GM12878 (cell line): ENCODE results near the gene ZBTB7B. TPM values are rescaled to one million over a fixed set of nuclear protein-coding genes. Genes with fewer than 3 reads are reported as not detected.
A peak's percentile ranks its signal among the peaks of the same experiment; 100 is the strongest.
"Not testable (repeated sequence)": the region's sequence is repeated elsewhere in the genome, so short reads cannot be mapped to it uniquely, and the experiment has no call there.

ENCODE experiments used
- ATAC-seq: fragments of 200-7000 bp; cut with Tn5 transposase; 3 replicates; pipeline ENCODE4 v1.9.1; 2020; ENCODE audit warnings: mild to moderate bottlenecking, moderate library complexity
- BruUV-seq: library from RNA; stranded (reverse); fragments of 400-500 nt; replicated peaks from 2 replicates; lab custom pipeline; 2021; lab: Mats Ljungman, UMichigan
- CTCF ChIA-PET: fragments of 300-600 bp; sonication (Branson Sonifier 250); formaldehyde crosslinking; extraction: SDS; loops from one replicate; lab custom pipeline; 2021; ENCODE audit warnings: inconsistent platforms; lab: Yijun Ruan, JAX
- POLR2A ChIA-PET: fragments of 350-600 bp; formaldehyde crosslinking; extraction: SDS; loops from one replicate; lab custom pipeline; 2021; ENCODE audit warnings: inconsistent platforms; lab: Charles Lee
- RAD21 ChIA-PET: fragments of 300-600 bp; sonication (Branson Sonifier 250); formaldehyde crosslinking; loops from one replicate; lab custom pipeline; 2023; ENCODE audit warnings: antibody characterized with exemption; ENCODE audit not compliant: unreplicated experiment; lab: Charles Lee
- SMC1A ChIA-PET: fragments of 300-600 bp; sonication (Branson Sonifier 250); formaldehyde crosslinking; loops from one replicate; lab custom pipeline; 2023; ENCODE audit not compliant: unreplicated experiment, uncharacterized antibody; lab: Charles Lee
- DNase-seq: peaks from one replicate; pipeline ENCODE4 v3.0.0-alpha.2; 2011; ENCODE audit warnings: low read depth, low spot score
- FAIRE-seq: peaks from 3 replicates; lab custom pipeline; 2011; peaks lifted over from hg19 to GRCh38; lab: Jason Lieb, UNC
- H2AFZ ChIP-seq: 2 replicates; pipeline ENCODE4 v1.6.0; 2011; ENCODE audit warnings: low read depth, low read length, control low read depth; ENCODE audit not compliant: control insufficient read depth
- H3K27ac ChIP-seq: 2 replicates; pipeline ENCODE4 v1.5.1; 2011; ENCODE audit warnings: control low read depth; ENCODE audit not compliant: control insufficient read depth, insufficient read depth
- H3K27me3 ChIP-seq, 2 experiments: replicated peaks in 1 of 2; 2 replicates each; pipeline versions ENCODE4 v1.6.0 to v1.6.1; 2011; ENCODE audit warnings: low read length in 1 of 2; ENCODE audit not compliant: control insufficient read depth in 2 of 2, insufficient read depth in 2 of 2
- H3K36me3 ChIP-seq, 2 experiments: 2 replicates each; pipeline ENCODE4 v1.5.1; 2011; ENCODE audit warnings: low read length in 1 of 2; ENCODE audit not compliant: control insufficient read depth in 2 of 2, insufficient read depth in 2 of 2
- H3K4me1 ChIP-seq: 2 replicates; pipeline ENCODE4 v1.6.1; 2011; ENCODE audit warnings: mild to moderate bottlenecking, low read length, moderate library complexity, mixed read lengths; ENCODE audit not compliant: control insufficient read depth, insufficient read depth
- H3K4me2 ChIP-seq: 2 replicates; pipeline ENCODE4 v1.6.0; 2011; ENCODE audit warnings: control low read depth; ENCODE audit not compliant: control insufficient read depth, insufficient read depth
- H3K4me3 ChIP-seq: fragments of 200-600 bp; sonication (generic); 2 replicates; pipeline ENCODE4 v1.5.1; 2016
- H3K79me2 ChIP-seq: 2 replicates; pipeline ENCODE4 v1.6.0; 2011; ENCODE audit warnings: low read length; ENCODE audit not compliant: control insufficient read depth, insufficient read depth
- H3K9ac ChIP-seq: 2 replicates; pipeline ENCODE4 v1.8.0; 2011; ENCODE audit warnings: low read length, control low read depth, mixed read lengths; ENCODE audit not compliant: control insufficient read depth, insufficient read depth
- H3K9me3 ChIP-seq: replicated peaks from 3 replicates; pipeline ENCODE4 v1.5.1; 2011; ENCODE audit warnings: mild to moderate bottlenecking, low read length; ENCODE audit not compliant: control insufficient read depth, insufficient read depth
- H4K20me1 ChIP-seq: 2 replicates; pipeline ENCODE4 v1.6.0; 2011; ENCODE audit not compliant: control insufficient read depth, insufficient read depth
- NFIC ChIP-seq: IDR thresholded peaks from 2 replicates; pipeline ENCODE4 v1.6.1; 2012; ENCODE audit warnings: low read depth, mild to moderate bottlenecking, inconsistent platforms, low read length, moderate library complexity
- STAT1 ChIP-seq: fragments of 450-650 bp; conservative IDR thresholded peaks from 2 replicates; pipeline ENCODE4 v1.6.1; 2014; ENCODE audit warnings: antibody characterized with exemption, mild to moderate bottlenecking
- SUZ12 ChIP-seq: fragments of 200-600 bp; sonication (generic); IDR thresholded peaks from one replicate; pipeline ENCODE4 v1.6.1; 2018; ENCODE audit warnings: antibody characterized with exemption, mild to moderate bottlenecking; ENCODE audit not compliant: unreplicated experiment
- ZNF207 ChIP-seq: fragments of 450-650 bp; IDR thresholded peaks from 2 replicates; pipeline ENCODE4 v1.6.1; 2014; ENCODE audit warnings: antibody characterized with exemption, mild to moderate bottlenecking, borderline replicate concordance
- WGBS: methylation state at CpG from one replicate; pipeline ENCODE4 v1.1.6; 2016; ENCODE audit warnings: low lambda C conversion rate; ENCODE audit not compliant: insufficient replicate concordance, insufficient coverage; ENCODE audit errors: missing lambda C conversion rate; 5-methylcytosine and 5-hydroxymethylcytosine counted together
- in situ Hi-C: fragments of 300-500 bp; cut with MboI; formaldehyde crosslinking; loops from 9 replicates; pipeline ENCODE4 v1.14.3; 2018; ENCODE audit warnings: mixed read lengths
- intact Hi-C: fragments of 100-400 bp; cut with micrococcal nuclease; formaldehyde crosslinking; loops from one replicate; pipeline ENCODE4 v1.14.2; 2022; ENCODE audit not compliant: unreplicated experiment
- polyA plus RNA-seq, 11 experiments: library from polyadenylated mRNA; depleted of rRNA in 4 of 11; unstranded in 6 of 11; stranded (reverse) in 5 of 11; fragments of >200 nt; fragmentation: Nextera tagmentation in 4 of 11; fragmentation: Illumina TruSeq in 1 of 11; extraction: Ambion mirVana in 4 of 11; extraction: Trizol in 1 of 11; gene quantifications; 1 replicate in 1 of 11; 2 replicates in 10 of 11; pipeline versions ENCODE4 v1.2.1 to v1.2.3, GENCODE V29; 2011 to 2016; ENCODE audit warnings: inconsistent platforms in 2 of 11, missing spikeins in 2 of 11, low read depth in 1 of 11
- total RNA-seq, 4 experiments: library from RNA; depleted of rRNA in 3 of 4; stranded (reverse); fragments of >200 nt in 3 of 4; fragmentation: Illumina TruSeq in 1 of 4; extraction: Trizol in 1 of 4; gene quantifications; 2 replicates each; pipeline versions ENCODE4 v1.2.1 to v1.2.3, GENCODE V29; 2013 to 2021
- TF ChIP-seq, protein P1 (sequence below): fragments of 150-350 bp; IDR thresholded peaks from 2 replicates; pipeline ENCODE4 v1.6.1; 2016; ENCODE audit warnings: low read depth, low read length
- TF ChIP-seq, protein P2 (sequence below), 3 experiments: IDR thresholded peaks in 2 of 3; conservative IDR thresholded peaks in 1 of 3; 2 replicates each; pipeline ENCODE4 v1.5.1; 2011; ENCODE audit warnings: low read depth in 3 of 3, low read length in 3 of 3, mild to moderate bottlenecking in 3 of 3, control low read depth in 2 of 3, moderate library complexity in 2 of 3, inconsistent platforms in 1 of 3, mixed read lengths in 1 of 3; ENCODE audit not compliant: control insufficient read depth in 2 of 3, insufficient read depth in 1 of 3; ENCODE audit errors: extremely low read depth in 1 of 3

Gene ZBTB7B
- total and polyA plus RNA-seq, 10 of the 15 experiments (the other 5 are each of a cell fraction or from before 2014, with no cell fraction given), result 0.11 to 44.9 (median 11.3) TPM

DNA sequence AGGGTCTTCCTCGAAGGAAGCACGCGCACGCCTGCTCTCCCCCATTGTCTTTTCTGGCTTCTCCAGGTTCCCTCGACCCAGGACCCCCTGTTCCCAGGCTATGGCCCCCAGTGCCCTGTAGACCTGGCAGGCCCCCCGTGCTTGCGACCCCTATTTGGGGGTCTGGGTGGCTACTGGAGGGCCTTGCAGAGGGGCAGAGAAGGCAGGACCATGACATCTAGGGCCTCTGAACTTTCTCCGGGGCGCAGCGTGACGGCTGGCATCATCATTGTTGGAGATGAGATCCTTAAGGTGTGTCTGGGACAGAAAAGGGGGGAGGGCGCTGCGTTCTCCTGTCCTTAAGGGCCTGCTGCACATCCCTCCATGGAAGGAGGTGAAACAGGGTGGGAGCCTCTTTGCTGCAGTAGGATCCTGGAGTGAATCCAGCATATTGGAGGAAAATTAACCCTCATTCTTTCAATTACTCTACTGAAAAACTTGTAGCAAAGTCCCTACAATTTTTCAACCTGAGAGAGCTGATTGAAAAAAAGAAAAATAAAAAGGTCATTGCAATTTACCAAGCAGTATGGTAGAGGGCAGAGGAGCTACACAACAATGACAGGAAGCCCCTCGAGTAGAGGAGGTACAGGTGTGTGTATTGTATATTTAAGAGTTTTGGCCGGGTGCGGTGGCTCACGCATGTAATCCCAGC lies 18.7 kb upstream of the ZBTB7B start:
- no peak overlapping the region for H2AFZ ChIP-seq
- peaks cover 12 to 20% of the 10 kb centered on the region in 2 experiments for H3K36me3 ChIP-seq
- in situ Hi-C loops (no loop called here), intact Hi-C loops (loop anchor here (2.0 kb wide), 2 partner anchors 15 to 33 kb away; no protein-coding TSS in a partner anchor)
- peak overlapping the region; percentile 83 for H3K4me2 ChIP-seq
- peak overlapping the region; percentile 96 for H3K4me3 ChIP-seq
- peak overlapping the region; percentile 52 for H3K27ac ChIP-seq
- H4K20me1 ChIP-seq, result no peaks in the 10 kb centered on the region
- no peak for ATAC-seq
- DNase-seq, result no peak
- no TSS peak for BruUV-seq
- ChIA-PET POLR2A (interaction anchor here (0.7 to 3.0 kb wide), 17 partner anchors 9 to 49 kb away, joined by 3 to 17 read pairs (median 6); partner anchors contain the start of genes CKS1B, DCST1, DCST2 and LENEP), RAD21 (interaction anchor here (0.7 to 3.0 kb wide), 13 partner anchors 10 to 118 kb away, joined by 3 to 24 read pairs (median 4); partner anchors contain the start of genes LENEP, PBXIP1 and SHC1)
- no peaks in the 10 kb centered on the region for H3K27me3 ChIP-seq
- WGBS, result 2% methylated on average over 17 of the region's 17 CpGs
- peaks cover 6% of the 10 kb centered on the region for H3K4me1 ChIP-seq
- no peak for FAIRE-seq
- TF ChIP-seq SUZ12 (no peak), STAT1 (no peak), NFIC (no peak), ZNF207 (no peak)
- TF ChIP-seq, protein P1, sequence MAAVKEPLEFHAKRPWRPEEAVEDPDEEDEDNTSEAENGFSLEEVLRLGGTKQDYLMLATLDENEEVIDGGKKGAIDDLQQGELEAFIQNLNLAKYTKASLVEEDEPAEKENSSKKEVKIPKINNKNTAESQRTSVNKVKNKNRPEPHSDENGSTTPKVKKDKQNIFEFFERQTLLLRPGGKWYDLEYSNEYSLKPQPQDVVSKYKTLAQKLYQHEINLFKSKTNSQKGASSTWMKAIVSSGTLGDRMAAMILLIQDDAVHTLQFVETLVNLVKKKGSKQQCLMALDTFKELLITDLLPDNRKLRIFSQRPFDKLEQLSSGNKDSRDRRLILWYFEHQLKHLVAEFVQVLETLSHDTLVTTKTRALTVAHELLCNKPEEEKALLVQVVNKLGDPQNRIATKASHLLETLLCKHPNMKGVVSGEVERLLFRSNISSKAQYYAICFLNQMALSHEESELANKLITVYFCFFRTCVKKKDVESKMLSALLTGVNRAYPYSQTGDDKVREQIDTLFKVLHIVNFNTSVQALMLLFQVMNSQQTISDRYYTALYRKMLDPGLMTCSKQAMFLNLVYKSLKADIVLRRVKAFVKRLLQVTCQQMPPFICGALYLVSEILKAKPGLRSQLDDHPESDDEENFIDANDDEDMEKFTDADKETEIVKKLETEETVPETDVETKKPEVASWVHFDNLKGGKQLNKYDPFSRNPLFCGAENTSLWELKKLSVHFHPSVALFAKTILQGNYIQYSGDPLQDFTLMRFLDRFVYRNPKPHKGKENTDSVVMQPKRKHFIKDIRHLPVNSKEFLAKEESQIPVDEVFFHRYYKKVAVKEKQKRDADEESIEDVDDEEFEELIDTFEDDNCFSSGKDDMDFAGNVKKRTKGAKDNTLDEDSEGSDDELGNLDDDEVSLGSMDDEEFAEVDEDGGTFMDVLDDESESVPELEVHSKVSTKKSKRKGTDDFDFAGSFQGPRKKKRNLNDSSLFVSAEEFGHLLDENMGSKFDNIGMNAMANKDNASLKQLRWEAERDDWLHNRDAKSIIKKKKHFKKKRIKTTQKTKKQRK, result no peak
- TF ChIP-seq, protein P2, sequence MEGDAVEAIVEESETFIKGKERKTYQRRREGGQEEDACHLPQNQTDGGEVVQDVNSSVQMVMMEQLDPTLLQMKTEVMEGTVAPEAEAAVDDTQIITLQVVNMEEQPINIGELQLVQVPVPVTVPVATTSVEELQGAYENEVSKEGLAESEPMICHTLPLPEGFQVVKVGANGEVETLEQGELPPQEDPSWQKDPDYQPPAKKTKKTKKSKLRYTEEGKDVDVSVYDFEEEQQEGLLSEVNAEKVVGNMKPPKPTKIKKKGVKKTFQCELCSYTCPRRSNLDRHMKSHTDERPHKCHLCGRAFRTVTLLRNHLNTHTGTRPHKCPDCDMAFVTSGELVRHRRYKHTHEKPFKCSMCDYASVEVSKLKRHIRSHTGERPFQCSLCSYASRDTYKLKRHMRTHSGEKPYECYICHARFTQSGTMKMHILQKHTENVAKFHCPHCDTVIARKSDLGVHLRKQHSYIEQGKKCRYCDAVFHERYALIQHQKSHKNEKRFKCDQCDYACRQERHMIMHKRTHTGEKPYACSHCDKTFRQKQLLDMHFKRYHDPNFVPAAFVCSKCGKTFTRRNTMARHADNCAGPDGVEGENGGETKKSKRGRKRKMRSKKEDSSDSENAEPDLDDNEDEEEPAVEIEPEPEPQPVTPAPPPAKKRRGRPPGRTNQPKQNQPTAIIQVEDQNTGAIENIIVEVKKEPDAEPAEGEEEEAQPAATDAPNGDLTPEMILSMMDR (IDR thresholded peaks at IDR 0.05 in 2 of 3, conservative IDR thresholded peaks at IDR 0.05 in 1 of 3; ENCODE audit: control insufficient read depth in 2 of 3, extremely low read depth in 1 of 3, insufficient read depth in 1 of 3, low read depth in 3 of 3, low read length in 3 of 3), result peak in 1 of 3 experiments; percentile 11; a peak in 1 of 6 replicates
- TF ChIP-seq, all 136 proteins: peak for 1
- H3K79me2 ChIP-seq, result peaks cover 22% of the 10 kb centered on the region
- CTCF ChIA-PET, result interaction anchor here (0.6 to 20.6 kb wide), 16 partner anchors 9 to 962 kb away, joined by 3 to 226 read pairs (median 5); partner anchors contain the start of genes CKS1B, LENEP, PBXIP1 and PMVK
- peak overlapping the region; percentile 91 for H3K9ac ChIP-seq
- H3K9me3 ChIP-seq, result no peaks in the 10 kb centered on the region
- SMC1A ChIA-PET, result interaction anchor here (0.6 to 6.5 kb wide), 17 partner anchors 10 to 804 kb away, joined by 3 to 69 read pairs (median 4); partner anchors contain the start of genes CKS1B, LENEP, PBXIP1 and PYGO2

DNA sequence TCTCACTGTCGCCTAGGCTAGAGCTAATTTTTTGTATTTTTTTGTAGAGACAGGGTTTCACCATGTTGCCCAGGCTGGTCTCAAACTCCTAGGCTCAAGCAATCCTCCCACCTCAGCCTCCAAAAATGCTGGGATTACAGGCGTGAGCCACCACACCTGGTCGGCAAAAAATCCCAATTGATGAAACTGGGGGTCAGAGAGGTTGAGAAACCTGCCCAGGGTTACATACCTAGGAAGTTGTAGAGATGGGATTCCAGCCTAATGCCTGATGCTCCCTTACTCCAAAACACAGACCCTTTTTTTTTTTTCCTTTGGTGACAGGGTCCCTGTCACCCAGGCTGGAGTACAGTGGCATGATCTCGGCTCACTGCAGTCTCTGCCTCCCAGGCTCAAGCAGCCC lies 15.9 kb upstream of the ZBTB7B start:
- FAIRE-seq, in situ Hi-C loops, H3K4me2 ChIP-seq, H2AFZ ChIP-seq, intact Hi-C loops, H3K4me1 ChIP-seq, BruUV-seq, H3K27ac ChIP-seq, H3K27me3 ChIP-seq, ATAC-seq, H3K9me3 ChIP-seq, H3K4me3 ChIP-seq, H4K20me1 ChIP-seq, DNase-seq, H3K9ac ChIP-seq: not testable (repeated sequence)
- Histone ChIP-seq H3K36me3 (peaks cover 15 to 17% of the 10 kb centered on the region in 2 experiments; a peak in 3 of 4 replicates), H3K79me2 (peaks cover 22% of the 10 kb centered on the region)
- RAD21 ChIA-PET, result interaction anchor here (1.7 kb wide), 1 partner anchor 31 kb away, joined by 5 read pairs; no protein-coding TSS in a partner anchor
- POLR2A ChIA-PET, result interaction anchor here (0.6 kb wide), 1 partner anchor 9 kb away, joined by 3 read pairs; no protein-coding TSS in a partner anchor
- SMC1A ChIA-PET, result interaction anchor here (6.5 kb wide), 1 partner anchor 10 kb away, joined by 69 read pairs; the partner anchor contains the start of gene LENEP
- CTCF ChIA-PET, result interaction anchor here (0.5 to 20.6 kb wide), 3 partner anchors 11 to 111 kb away, joined by 3 to 226 read pairs (median 13); partner anchors contain the start of genes LENEP and ZBTB7B
- WGBS, result 98% methylated on average over 3 of the region's 4 CpGs
